CD8-positive, alpha-beta memory T cell (primary cell): ENCODE data around the gene OTUB1. TPM values are rescaled to one million over a fixed set of nuclear protein-coding genes. Genes with fewer than 3 reads are reported as not detected.
"Not testable (repeated sequence)": the region's sequence is repeated elsewhere in the genome, so short reads cannot be mapped to it uniquely, and the experiment has no call there.

Experiments
- CTCF ChIA-PET: fragments of 350-600 bp; sonication (Branson Sonifier 250); formaldehyde crosslinking; loops from one replicate; lab custom pipeline; 2021; ENCODE audit warnings: antibody characterized with exemption; lab: Charles Lee
- POLR2A ChIA-PET: fragments of 350-600 bp; sonication (Branson Sonifier 250); formaldehyde crosslinking; loops from one replicate; lab custom pipeline; 2021; ENCODE audit warnings: antibody characterized with exemption; lab: Charles Lee
- DNase-seq, 5 donors: peaks; one replicate each; pipeline versions ENCODE4 v3.0.0 to v3.0.0-alpha.2; 2020 to 2022; ENCODE audit warnings: mixed read lengths in 1 of 5
- H3K27ac ChIP-seq: one replicate; pipeline ENCODE4 v1.7.0; 2013; ENCODE audit warnings: low read depth, mild to moderate bottlenecking, low read length, moderate library complexity
- H3K27me3 ChIP-seq: 2 replicates; pipeline ENCODE4 v1.7.0; 2013; ENCODE audit warnings: low read length, mild to moderate bottlenecking; ENCODE audit not compliant: insufficient read depth, poor library complexity, severe bottlenecking
- H3K36me3 ChIP-seq: 2 replicates; pipeline ENCODE4 v1.7.0; 2013; ENCODE audit warnings: mild to moderate bottlenecking, low read length, moderate library complexity; ENCODE audit not compliant: insufficient read depth
- H3K4me1 ChIP-seq: 2 replicates; pipeline ENCODE4 v1.7.0; 2013; ENCODE audit warnings: mild to moderate bottlenecking, low read length, moderate library complexity; ENCODE audit not compliant: insufficient read depth
- H3K4me3 ChIP-seq: 2 replicates; pipeline ENCODE4 v1.7.0; 2013; ENCODE audit warnings: mild to moderate bottlenecking, low read length
- H3K9me3 ChIP-seq: 2 replicates; pipeline ENCODE4 v1.7.0; 2013; ENCODE audit warnings: mild to moderate bottlenecking, low read length
- H3K27ac Mint-ChIP-seq, 8 donors: one replicate each; pipeline ENCODE4 v1.8.0; 2020 to 2021; ENCODE audit warnings: mixed read lengths in 8 of 8, mild to moderate bottlenecking in 6 of 8, inconsistent platforms in 3 of 8, moderate library complexity in 3 of 8
- H3K27me3 Mint-ChIP-seq, 2 donors: one replicate each; pipeline ENCODE4 v1.8.0; 2020 to 2021; ENCODE audit warnings: mixed read lengths in 2 of 2, mild to moderate bottlenecking in 1 of 2, moderate library complexity in 1 of 2
- H3K36me3 Mint-ChIP-seq, 3 donors: one replicate each; pipeline ENCODE4 v1.8.0; 2020 to 2021; ENCODE audit warnings: mixed read lengths in 3 of 3, inconsistent platforms in 1 of 3, mild to moderate bottlenecking in 1 of 3
- H3K4me1 Mint-ChIP-seq, 3 donors: one replicate each; pipeline ENCODE4 v1.8.0; 2020 to 2021; ENCODE audit warnings: mixed read lengths in 3 of 3, inconsistent platforms in 1 of 3, mild to moderate bottlenecking in 1 of 3
- H3K4me3 Mint-ChIP-seq, 7 donors: one replicate each; pipeline ENCODE4 v1.8.0; 2020 to 2021; ENCODE audit warnings: mixed read lengths in 7 of 7, mild to moderate bottlenecking in 6 of 7, moderate library complexity in 4 of 7, inconsistent platforms in 2 of 7
- H3K9me3 Mint-ChIP-seq, 5 donors: one replicate each; pipeline ENCODE4 v1.8.0; 2020 to 2022; ENCODE audit warnings: mixed read lengths in 5 of 5, mild to moderate bottlenecking in 3 of 5, moderate library complexity in 2 of 5, inconsistent platforms in 1 of 5
- polyA plus RNA-seq: library from polyadenylated mRNA; unstranded; fragments of 300-500 nt; fragmentation: Illumina TruSeq; gene quantifications from one replicate; pipeline ENCODE4 v1.2.3, GENCODE V29; 2021
- total RNA-seq, 2 experiments: library from RNA; stranded (reverse); gene quantifications; one replicate each; pipeline ENCODE4 v1.2.3, GENCODE V29; 2021

The OTUB1 gene
- total and polyA plus RNA-seq, 3 experiments from 2014 or later, result 75.8 to 135 (median 85.0) TPM

- POLR2A ChIA-PET, result no interaction called here
- Histone ChIP-seq H3K9me3 (no peaks in the 10 kb centered on the region), H3K4me3 (no peak overlapping the region), H3K27ac (no peak overlapping the region), H3K36me3 (no peaks in the 10 kb centered on the region), H3K27me3 (no peaks in the 10 kb centered on the region), H3K4me1 (no peaks in the 10 kb centered on the region)
- H3K36me3 Mint-ChIP-seq, result no peaks in the 10 kb centered on the region
- CTCF ChIA-PET, result no interaction called here
- no peak for DNase-seq
- H3K9me3 Mint-ChIP-seq, result no peaks in the 10 kb centered on the region
- H3K27ac Mint-ChIP-seq, result no peak overlapping the region
- H3K4me1 Mint-ChIP-seq, result no peaks in the 10 kb centered on the region
- peaks cover 0 to 5% of the 10 kb centered on the region in 2 donors for H3K27me3 Mint-ChIP-seq
- no peak overlapping the region for H3K4me3 Mint-ChIP-seq
Observed at GRCh38 chr11:64045700-64046099, 59.5 kb downstream of the OTUB1 start.

GRCh38 chr11:64047373-64047772 is 61.1 kb downstream of the OTUB1 start:
- H3K36me3 ChIP-seq, H3K36me3 Mint-ChIP-seq, H3K27ac Mint-ChIP-seq, H3K4me1 Mint-ChIP-seq, DNase-seq, H3K4me3 ChIP-seq, H3K9me3 ChIP-seq, H3K27ac ChIP-seq, H3K27me3 ChIP-seq, H3K4me1 ChIP-seq, H3K9me3 Mint-ChIP-seq, H3K27me3 Mint-ChIP-seq, POLR2A ChIA-PET, H3K4me3 Mint-ChIP-seq: not testable (repeated sequence)
- CTCF ChIA-PET, result interaction anchor here (0.7 kb wide), 1 partner anchor 46 kb away, joined by 3 read pairs; no protein-coding TSS in a partner anchor

Other genes starting within 250 kb of the OTUB1 start
- gene ZFTA, start 217.7 kb upstream of the OTUB1 start, total RNA-seq, result 1 to 10 TPM; 7.0 to 7.6 TPM
- 0.37 TPM for gene ZFTA, start 217.7 kb upstream of the OTUB1 start, polyA plus RNA-seq
- gene SPINDOC, start 173.0 kb upstream of the OTUB1 start, total RNA-seq, result 10 to 100 TPM; 38.7 to 41.4 TPM
- gene SPINDOC, start 173.0 kb upstream of the OTUB1 start, polyA plus RNA-seq, result 1.4 TPM
- 10 to 100 TPM; 34.5 to 38.0 TPM for gene MARK2, start 147.3 kb upstream of the OTUB1 start, total RNA-seq
- 72.5 TPM for gene MARK2, start 147.3 kb upstream of the OTUB1 start, polyA plus RNA-seq
- under 1 TPM; 0.11 to 0.13 TPM for gene RCOR2, start 69.3 kb upstream of the OTUB1 start, total RNA-seq
- not detected for gene RCOR2, start 69.3 kb upstream of the OTUB1 start, polyA plus RNA-seq
- gene NAA40, start 47.4 kb upstream of the OTUB1 start, total RNA-seq, result 10 to 100 TPM; 20.2 to 26.2 TPM
- gene NAA40, start 47.4 kb upstream of the OTUB1 start, polyA plus RNA-seq, result 15.9 TPM
- 100 to 1,000 TPM; 373 to 424 TPM for gene COX8A, start 11.8 kb upstream of the OTUB1 start, total RNA-seq
- gene COX8A, start 11.8 kb upstream of the OTUB1 start, polyA plus RNA-seq, result 388 TPM
- gene FLRT1, start 49.5 kb downstream of the OTUB1 start, total RNA-seq, result not detected
- gene FLRT1, start 49.5 kb downstream of the OTUB1 start, polyA plus RNA-seq, result not detected
- 10 to 100 TPM; 19.6 to 25.5 TPM for gene MACROD1, start 179.7 kb downstream of the OTUB1 start, total RNA-seq
- 9.2 TPM for gene MACROD1, start 179.7 kb downstream of the OTUB1 start, polyA plus RNA-seq
- gene STIP1, start 199.7 kb downstream of the OTUB1 start, total RNA-seq, result 100 to 1,000 TPM; 457 to 461 TPM
- 108 TPM for gene STIP1, start 199.7 kb downstream of the OTUB1 start, polyA plus RNA-seq
- 100 to 1,000 TPM; 205 to 213 TPM for gene FERMT3, start 220.3 kb downstream of the OTUB1 start, total RNA-seq
- 206 TPM for gene FERMT3, start 220.3 kb downstream of the OTUB1 start, polyA plus RNA-seq
- 10 to 100 TPM; 28.3 to 31.5 TPM for gene TRPT1, start 239.7 kb downstream of the OTUB1 start, total RNA-seq
- gene TRPT1, start 239.7 kb downstream of the OTUB1 start, polyA plus RNA-seq, result 47.6 TPM
- gene NUDT22, start 239.8 kb downstream of the OTUB1 start, total RNA-seq, result 10 to 100 TPM; 75.3 to 78.6 TPM
- 51.6 TPM for gene NUDT22, start 239.8 kb downstream of the OTUB1 start, polyA plus RNA-seq
- 10 to 100 TPM; 25.5 to 26.4 TPM for gene DNAJC4, start 244.1 kb downstream of the OTUB1 start, total RNA-seq
- gene DNAJC4, start 244.1 kb downstream of the OTUB1 start, polyA plus RNA-seq, result 28.7 TPM
- gene VEGFB, start 248.1 kb downstream of the OTUB1 start, total RNA-seq, result 10 to 100 TPM; 71.9 to 77.0 TPM
- 19.0 TPM for gene VEGFB, start 248.1 kb downstream of the OTUB1 start, polyA plus RNA-seq